IPS-NIHi11 (cell line): ENCODE measurements around the gene TMTC3.
A peak's percentile ranks its signal among the peaks of the same experiment; 100 is the strongest.
"Not testable (repeated sequence)": the region's sequence is repeated elsewhere in the genome, so short reads cannot be mapped to it uniquely, and the experiment has no call there.

Experiments
- DNase-seq: peaks from one replicate; pipeline ENCODE4 v3.0.0; 2012; ENCODE audit warnings: mixed read lengths, low spot score

TMTC3 gene

GRCh38 chr12:88141774-88142609 is at the start of gene TMTC3, which contains the start of gene CEP290:
TMTC3 (plus strand) TSS chr12:88142307; CDS start chr12:88148316, 6,009 bp downstream.
CEP290 (minus strand) TSS chr12:88142088; CDS start chr12:88141307, 781 bp downstream.
- DNase-seq: peak; percentile 86

- DNase-seq: no peak
Observed at GRCh38 chr12:88092771-88093170, 49.3 kb upstream of the TMTC3 start.

- DNase-seq: no peak
Observed at GRCh38 chr12:88093573-88093972, 48.5 kb upstream of the TMTC3 start.

GRCh38 chr12:88108021-88108420 is 34.1 kb upstream of the TMTC3 start:
- no peak for DNase-seq

- DNase-seq: peak; percentile 5
Observed at GRCh38 chr12:88111074-88111652, 30.9 kb upstream of the TMTC3 start.

- no peak for DNase-seq
Observed at GRCh38 chr12:88113871-88114270, 28.2 kb upstream of the TMTC3 start.

GRCh38 chr12:88122666-88123065 is 19.4 kb upstream of the TMTC3 start:
- no peak for DNase-seq

GRCh38 chr12:88127099-88127498 is 15.0 kb upstream of the TMTC3 start:
- no peak for DNase-seq

- DNase-seq: no peak
Observed at GRCh38 chr12:88127855-88128254, 14.3 kb upstream of the TMTC3 start.

GRCh38 chr12:88132392-88132791 is 9.7 kb upstream of the TMTC3 start:
- DNase-seq: no peak

- DNase-seq: not testable (repeated sequence)
Observed at GRCh38 chr12:88133181-88133580, 8.9 kb upstream of the TMTC3 start.

GRCh38 chr12:88139711-88140110 is 2.4 kb upstream of the TMTC3 start:
- not testable (repeated sequence) for DNase-seq

GRCh38 chr12:88141425-88141773 is 708 bp upstream of the TMTC3 start:
- no peak for DNase-seq

GRCh38 chr12:88142610-88142991 is 494 bp downstream of the TMTC3 start:
- DNase-seq: peak; percentile 14

GRCh38 chr12:88144037-88144436 is 1.9 kb downstream of the TMTC3 start:
- DNase-seq: no peak

- DNase-seq: no peak
Observed at GRCh38 chr12:88144546-88145468, 2.7 kb downstream of the TMTC3 start.

- no peak for DNase-seq
Observed at GRCh38 chr12:88145567-88146505, 3.7 kb downstream of the TMTC3 start.

- DNase-seq: no peak
Observed at GRCh38 chr12:88150063-88150462, 8.0 kb downstream of the TMTC3 start.

- no peak for DNase-seq
Observed at GRCh38 chr12:88153959-88154358, 11.9 kb downstream of the TMTC3 start.

GRCh38 chr12:88156075-88156654 is 14.1 kb downstream of the TMTC3 start:
- DNase-seq: no peak

- no peak for DNase-seq
Observed at GRCh38 chr12:88163371-88163770, 21.3 kb downstream of the TMTC3 start.
